Measurements from ENCODE around the gene RNF227. TPM values are rescaled to one million over a fixed set of nuclear protein-coding genes. Genes with fewer than 3 reads are reported as not detected.
"Not testable (repeated sequence)": the region's sequence is repeated elsewhere in the genome, so short reads cannot be mapped to it uniquely, and the experiment has no call there.

RNF227 gene
- total RNA-seq, 1 experiment from 2014 or later, result 0.11 TPM

GRCh38 chr17:7955414-7956227, 39.5 kb upstream of the RNF227 start:
- Histone ChIP-seq H4K20me1 (ENCODE audit: low read length) (no peaks in the 10 kb centered on the region), H3K79me2 (ENCODE audit: low read length) (no peaks in the 10 kb centered on the region), H3K4me1 (ENCODE audit: insufficient read depth, low read length) (peaks cover 4% of the 10 kb centered on the region), H3K9me2 (replicated peaks; ENCODE audit: low read length) (no peaks in the 10 kb centered on the region), H3K9ac (ENCODE audit: low read length) (no peak overlapping the region), H3K9me3 (ENCODE audit: low read length) (no peaks in the 10 kb centered on the region), H3F3A (ENCODE audit: low read length, unreplicated experiment) (no peaks in the 10 kb centered on the region), H2AFZ (ENCODE audit: low read length) (no peak overlapping the region), H3K4me3 (ENCODE audit: low read length) (no peak overlapping the region), H3K27ac (ENCODE audit: low read length) (no peak overlapping the region), H3K36me3 (ENCODE audit: low read depth, low read length) (no peaks in the 10 kb centered on the region), H3K27me3 (ENCODE audit: low read length) (no peaks in the 10 kb centered on the region), H3K4me2 (ENCODE audit: low read length) (no peak overlapping the region)
- CTCF ChIA-PET, result no interaction called here
- no peak for ATAC-seq
- BruUV-seq (replicated peaks), result no TSS peak
- DNase-seq, result no peak
- TF ChIP-seq EZH2phosphoT487 (IDR thresholded peaks at IDR 0.05; ENCODE audit: borderline replicate concordance, low read length) (no peak), CTCF (conservative IDR thresholded peaks at IDR 0.05; ENCODE audit: low read depth, low read length) (no peak), EZH2 (IDR thresholded peaks at IDR 0.05; ENCODE audit: low read length, unreplicated experiment) (no peak)
- intact Hi-C loops (cut with micrococcal nuclease), result no loop called here
- POLR2A ChIA-PET (ENCODE audit: unreplicated experiment), result no interaction called here

- CTCF ChIA-PET, result interaction anchor here (0.6 kb wide), 1 partner anchor 10 kb away, joined by 14 read pairs; no protein-coding TSS in a partner anchor
Measured at GRCh38 chr17:7953266-7953665, 37.2 kb upstream of the RNF227 start.

GRCh38 chr17:7951143-7951792, 35.2 kb upstream of the RNF227 start:
- ChIA-PET POLR2A (ENCODE audit: unreplicated experiment) (no interaction called here), CTCF (no interaction called here)
- Histone ChIP-seq H3K9me2 (replicated peaks; ENCODE audit: low read length) (no peaks in the 10 kb centered on the region), H3K4me3 (ENCODE audit: low read length) (no peak overlapping the region), H3F3A (ENCODE audit: low read length, unreplicated experiment) (no peaks in the 10 kb centered on the region), H3K36me3 (ENCODE audit: low read depth, low read length) (no peaks in the 10 kb centered on the region; the same call in 1 of the 2 replicates), H3K4me2 (ENCODE audit: low read length) (no peak overlapping the region), H3K27me3 (ENCODE audit: low read length) (no peaks in the 10 kb centered on the region), H3K9me3 (ENCODE audit: low read length) (no peaks in the 10 kb centered on the region), H4K20me1 (ENCODE audit: low read length) (no peaks in the 10 kb centered on the region), H3K4me1 (ENCODE audit: insufficient read depth, low read length) (no peaks in the 10 kb centered on the region), H3K9ac (ENCODE audit: low read length) (no peak overlapping the region), H2AFZ (ENCODE audit: low read length) (no peak overlapping the region), H3K79me2 (ENCODE audit: low read length) (no peaks in the 10 kb centered on the region), H3K27ac (ENCODE audit: low read length) (no peak overlapping the region)
- ATAC-seq (no peak), DNase-seq (no peak)
- intact Hi-C loops (cut with micrococcal nuclease), result no loop called here
- TF ChIP-seq EZH2 (IDR thresholded peaks at IDR 0.05; ENCODE audit: low read length, unreplicated experiment) (no peak), EZH2phosphoT487 (IDR thresholded peaks at IDR 0.05; ENCODE audit: borderline replicate concordance, low read length) (no peak)
- BruUV-seq (replicated peaks), result no TSS peak

More at GRCh38 chr17:7953266-7953665, 37.2 kb upstream of the RNF227 start:
- H3F3A ChIP-seq (ENCODE audit: low read length, unreplicated experiment); BruUV-seq (replicated peaks); H3K9ac ChIP-seq (ENCODE audit: low read length); H3K4me3 ChIP-seq (ENCODE audit: low read length); H3K79me2 ChIP-seq (ENCODE audit: low read length); H2AFZ ChIP-seq (ENCODE audit: low read length); H3K27ac ChIP-seq (ENCODE audit: low read length); H4K20me1 ChIP-seq (ENCODE audit: low read length); H3K4me1 ChIP-seq (ENCODE audit: insufficient read depth, low read length); H3K27me3 ChIP-seq (ENCODE audit: low read length); POLR2A ChIA-PET (ENCODE audit: unreplicated experiment); H3K9me3 ChIP-seq (ENCODE audit: low read length); DNase-seq; ATAC-seq; intact Hi-C loops (cut with micrococcal nuclease); H3K4me2 ChIP-seq (ENCODE audit: low read length); H3K36me3 ChIP-seq (ENCODE audit: low read depth, low read length); H3K9me2 ChIP-seq (replicated peaks; ENCODE audit: low read length): not testable (repeated sequence)
